Measurements from ENCODE around the gene PACSIN2.

DNA sequence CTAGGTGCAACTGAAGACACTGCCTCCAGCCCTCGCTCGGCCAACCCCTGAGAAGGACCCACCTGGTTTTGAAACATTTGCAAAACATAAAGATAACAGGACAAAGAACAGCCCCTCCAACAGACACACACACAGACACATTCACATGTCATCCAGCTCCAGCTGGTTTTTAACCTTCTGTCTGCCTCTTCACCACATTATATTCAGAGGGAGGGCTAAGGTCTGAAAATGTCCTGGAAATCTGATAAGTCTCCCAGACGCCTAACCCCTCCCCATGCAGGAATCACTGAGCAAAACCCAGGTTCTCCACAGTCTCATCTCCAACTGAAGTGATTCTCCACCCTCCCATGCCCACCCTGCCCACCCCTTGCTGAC is 29.4 kb downstream of the PACSIN2 start:
- TF ChIP-seq, protein P1, sequence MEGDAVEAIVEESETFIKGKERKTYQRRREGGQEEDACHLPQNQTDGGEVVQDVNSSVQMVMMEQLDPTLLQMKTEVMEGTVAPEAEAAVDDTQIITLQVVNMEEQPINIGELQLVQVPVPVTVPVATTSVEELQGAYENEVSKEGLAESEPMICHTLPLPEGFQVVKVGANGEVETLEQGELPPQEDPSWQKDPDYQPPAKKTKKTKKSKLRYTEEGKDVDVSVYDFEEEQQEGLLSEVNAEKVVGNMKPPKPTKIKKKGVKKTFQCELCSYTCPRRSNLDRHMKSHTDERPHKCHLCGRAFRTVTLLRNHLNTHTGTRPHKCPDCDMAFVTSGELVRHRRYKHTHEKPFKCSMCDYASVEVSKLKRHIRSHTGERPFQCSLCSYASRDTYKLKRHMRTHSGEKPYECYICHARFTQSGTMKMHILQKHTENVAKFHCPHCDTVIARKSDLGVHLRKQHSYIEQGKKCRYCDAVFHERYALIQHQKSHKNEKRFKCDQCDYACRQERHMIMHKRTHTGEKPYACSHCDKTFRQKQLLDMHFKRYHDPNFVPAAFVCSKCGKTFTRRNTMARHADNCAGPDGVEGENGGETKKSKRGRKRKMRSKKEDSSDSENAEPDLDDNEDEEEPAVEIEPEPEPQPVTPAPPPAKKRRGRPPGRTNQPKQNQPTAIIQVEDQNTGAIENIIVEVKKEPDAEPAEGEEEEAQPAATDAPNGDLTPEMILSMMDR (IDR thresholded peaks at IDR 0.05), result no peak
- no peak for TF ChIP-seq POLR2AphosphoS5 (IDR thresholded peaks at IDR 0.05)
- TF ChIP-seq POLR2A (IDR thresholded peaks at IDR 0.05), result no peak

Data from breast epithelium (tissue), 3 donors.